H9 (cell line): ENCODE data around the gene IQGAP2. TPM values are rescaled to one million over a fixed set of nuclear protein-coding genes. Genes with fewer than 3 reads are reported as not detected.

Experiments
- DNase-seq: peaks from one replicate; pipeline ENCODE4 v3.0.0-alpha.2; 2017
- H2AFZ ChIP-seq: one replicate; pipeline ENCODE4 v1.6.1; 2013; ENCODE audit warnings: mild to moderate bottlenecking, low read length, control low read depth, moderate library complexity
- H2AK5ac ChIP-seq: 2 replicates; pipeline ENCODE4 v1.6.1; 2013; ENCODE audit warnings: low read length, control low read depth, mixed read lengths; ENCODE audit not compliant: insufficient read length
- H2BK120ac ChIP-seq: one replicate; pipeline ENCODE4 v1.6.1; 2013; ENCODE audit warnings: low read depth, mild to moderate bottlenecking, low read length, control low read depth, inconsistent platforms; ENCODE audit not compliant: poor library complexity, severe bottlenecking
- H2BK12ac ChIP-seq: 2 replicates; pipeline ENCODE4 v1.6.1; 2013; ENCODE audit warnings: low read length, control low read depth, mixed read lengths, low read depth; ENCODE audit not compliant: insufficient read length
- H2BK15ac ChIP-seq: 2 replicates; pipeline ENCODE4 v1.6.1; 2013; ENCODE audit warnings: low read depth, low read length, control low read depth
- H2BK20ac ChIP-seq: one replicate; pipeline ENCODE4 v1.6.1; 2013; ENCODE audit warnings: low read depth, mild to moderate bottlenecking, low read length, control low read depth, inconsistent platforms; ENCODE audit not compliant: poor library complexity, severe bottlenecking
- H2BK5ac ChIP-seq: 2 replicates; pipeline ENCODE4 v1.6.1; 2013; ENCODE audit warnings: low read length, control low read depth, mixed read lengths; ENCODE audit not compliant: insufficient read length
- H3K14ac ChIP-seq: 2 replicates; pipeline ENCODE4 v1.6.1; 2013; ENCODE audit warnings: low read length, control low read depth; ENCODE audit not compliant: insufficient read depth
- H3K18ac ChIP-seq: 2 replicates; pipeline ENCODE4 v1.6.1; 2013; ENCODE audit warnings: low read depth, mild to moderate bottlenecking, mixed read lengths, low read length, control low read depth; ENCODE audit not compliant: insufficient read length
- H3K23ac ChIP-seq: 2 replicates; pipeline ENCODE4 v1.6.1; 2013; ENCODE audit warnings: low read length, control low read depth, mixed read lengths, low read depth; ENCODE audit not compliant: insufficient read length
- H3K23me2 ChIP-seq: 2 replicates; pipeline ENCODE4 v1.6.1; 2013; ENCODE audit warnings: low read depth, mild to moderate bottlenecking, mixed read lengths, low read length, control low read depth; ENCODE audit not compliant: insufficient read length, poor library complexity, severe bottlenecking
- H3K27ac ChIP-seq: 2 replicates; pipeline ENCODE4 v1.5.1; 2013; ENCODE audit warnings: low read length, control low read depth, mixed read lengths, low read depth; ENCODE audit not compliant: insufficient read length
- H3K27me3 ChIP-seq: 2 replicates; pipeline ENCODE4 v1.6.1; 2013; ENCODE audit warnings: low read length, control low read depth, inconsistent platforms; ENCODE audit not compliant: insufficient read depth
- H3K4ac ChIP-seq: 2 replicates; pipeline ENCODE4 v1.6.1; 2013; ENCODE audit warnings: low read depth, mild to moderate bottlenecking, control low read depth, inconsistent platforms, low read length, moderate library complexity
- H3K4me1 ChIP-seq: 2 replicates; pipeline ENCODE4 v1.6.1; 2013; ENCODE audit warnings: low read length, control low read depth, inconsistent platforms; ENCODE audit not compliant: insufficient read depth
- H3K4me2 ChIP-seq: 2 replicates; pipeline ENCODE4 v1.6.1; 2013; ENCODE audit warnings: low read length, control low read depth, mixed read lengths; ENCODE audit not compliant: insufficient read length, insufficient read depth
- H3K56ac ChIP-seq: 2 replicates; pipeline ENCODE4 v1.6.1; 2013; ENCODE audit warnings: low read depth, mild to moderate bottlenecking, mixed read lengths, low read length, control low read depth; ENCODE audit not compliant: insufficient read length
- H3K79me1 ChIP-seq: 2 replicates; pipeline ENCODE4 v1.6.1; 2013; ENCODE audit warnings: low read depth, mild to moderate bottlenecking, moderate library complexity, low read length, control low read depth, inconsistent platforms; ENCODE audit not compliant: insufficient read depth, poor library complexity, severe bottlenecking
- H3K79me2 ChIP-seq: 2 replicates; pipeline ENCODE4 v1.6.1; 2013; ENCODE audit warnings: low read length, control low read depth, inconsistent platforms; ENCODE audit not compliant: insufficient read depth
- H3K9ac ChIP-seq: 2 replicates; pipeline ENCODE4 v1.6.1; 2013; ENCODE audit warnings: low read length, control low read depth, mixed read lengths; ENCODE audit not compliant: insufficient read length; ENCODE audit errors: extremely low read depth
- H3K9me3 ChIP-seq: one replicate; pipeline ENCODE4 v1.6.1; 2013; ENCODE audit warnings: low read depth, low read length, inconsistent platforms; ENCODE audit not compliant: control insufficient read depth
- H3T11ph ChIP-seq: one replicate; pipeline ENCODE4 v1.6.1; 2013; ENCODE audit warnings: mild to moderate bottlenecking, low read length, control low read depth, inconsistent platforms
- H4K20me1 ChIP-seq: one replicate; pipeline ENCODE4 v1.6.1; 2013; ENCODE audit not compliant: control insufficient read depth, insufficient read length, insufficient read depth
- H4K5ac ChIP-seq: 2 replicates; pipeline ENCODE4 v1.6.1; 2013; ENCODE audit warnings: low read depth, mild to moderate bottlenecking, mixed read lengths, low read length, control low read depth; ENCODE audit not compliant: insufficient read length
- H4K8ac ChIP-seq: replicated peaks from 2 replicates; pipeline ENCODE4 v1.6.1; 2013; ENCODE audit warnings: low read length, control low read depth, mixed read lengths, low read depth; ENCODE audit not compliant: insufficient read length
- H4K91ac ChIP-seq: 2 replicates; pipeline ENCODE4 v1.6.1; 2013; ENCODE audit warnings: low read depth, mild to moderate bottlenecking, moderate library complexity, mixed read lengths, low read length, control low read depth; ENCODE audit not compliant: insufficient read length
- H3K27ac Mint-ChIP-seq, 3 experiments: 2 replicates in 2 of 3; 3 replicates in 1 of 3; pipeline ENCODE4 v1.8.0; 2020 to 2021; ENCODE audit warnings: mixed read lengths in 3 of 3, mild to moderate bottlenecking in 1 of 3, moderate library complexity in 1 of 3
- H3K27me3 Mint-ChIP-seq: 2 replicates; pipeline ENCODE4 v1.8.0; 2021; ENCODE audit warnings: low read depth, mild to moderate bottlenecking, moderate library complexity, mixed read lengths
- H3K36me3 Mint-ChIP-seq, 3 experiments: 2 replicates in 2 of 3; 3 replicates in 1 of 3; pipeline ENCODE4 v1.8.0; 2020 to 2021; ENCODE audit warnings: low read depth in 3 of 3, mixed read lengths in 3 of 3; ENCODE audit not compliant: insufficient read depth in 1 of 3
- H3K4me1 Mint-ChIP-seq, 2 experiments: 2 replicates each; pipeline ENCODE4 v1.8.0; 2020; ENCODE audit warnings: mixed read lengths in 2 of 2
- H3K4me3 Mint-ChIP-seq, 2 experiments: 2 replicates in 1 of 2; 3 replicates in 1 of 2; pipeline ENCODE4 v1.8.0; 2020 to 2021; ENCODE audit warnings: mild to moderate bottlenecking in 2 of 2, mixed read lengths in 2 of 2, moderate library complexity in 1 of 2
- H3K9me3 Mint-ChIP-seq, 2 experiments: 2 replicates in 1 of 2; 3 replicates in 1 of 2; pipeline ENCODE4 v1.8.0; 2020; ENCODE audit warnings: mild to moderate bottlenecking in 2 of 2, mixed read lengths in 2 of 2, moderate library complexity in 1 of 2
- WGBS: extraction: QIAGEN DNeasy Blood & Tissue Kit; methylation state at CpG from one replicate; pipeline ENCODE4 v1.1.7; 2013; ENCODE audit warnings: missing lambda C conversion rate, low lambda C conversion rate, mixed read lengths; ENCODE audit not compliant: insufficient read length; ENCODE audit errors: extremely low coverage; 5-methylcytosine and 5-hydroxymethylcytosine counted together
- total RNA-seq: library from RNA; stranded (reverse); gene quantifications from 2 replicates; pipeline ENCODE4 v1.2.1, GENCODE V29; 2021
- TF ChIP-seq, protein P1 (sequence below): fragments of 200-600 bp; sonication (generic); conservative IDR thresholded peaks from 3 replicates; pipeline ENCODE4 v1.8.0; 2021; ENCODE audit warnings: antibody characterized with exemption, mild to moderate bottlenecking

IQGAP2 gene
- total RNA-seq, 1 experiment from 2014 or later, result 22.5 TPM

DNA sequence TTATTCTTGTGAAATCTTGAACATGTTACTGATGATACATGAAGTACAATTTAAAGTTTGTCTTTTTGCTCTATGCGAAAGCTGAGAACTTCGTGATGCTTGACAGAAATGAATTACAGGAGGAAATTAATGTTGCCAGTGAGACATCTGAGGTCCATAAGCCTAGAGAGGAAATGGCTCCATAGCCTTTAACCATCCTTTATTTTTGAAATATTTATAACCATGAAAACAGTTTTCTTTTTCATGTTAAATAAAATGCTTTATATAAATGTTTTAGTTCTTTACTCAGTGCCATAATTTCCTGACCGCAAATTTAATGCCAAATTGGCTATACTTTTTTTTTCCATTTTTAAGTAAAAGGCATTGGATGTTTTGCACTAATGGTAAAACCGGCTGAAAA lies 191.0 kb downstream of the IQGAP2 start:
- no peak overlapping the region for H3T11ph ChIP-seq
- H2BK5ac ChIP-seq, result no peak overlapping the region
- no peak overlapping the region for H3K14ac ChIP-seq
- H3K56ac ChIP-seq, result no peak overlapping the region
- no peak overlapping the region for H2BK12ac ChIP-seq
- H3K79me2 ChIP-seq, result no peaks in the 10 kb centered on the region
- no peaks in the 10 kb centered on the region for H3K9me3 ChIP-seq
- no peaks in the 10 kb centered on the region for H3K27me3 ChIP-seq
- no peak overlapping the region for H2BK15ac ChIP-seq
- H3K18ac ChIP-seq, result no peak overlapping the region
- no CpG with 5 or more reads among the region's 4 CpGs for WGBS
- no peaks in the 10 kb centered on the region for H3K27me3 Mint-ChIP-seq
- no peak for DNase-seq
- H4K8ac ChIP-seq, result no peak overlapping the region
- no peaks in the 10 kb centered on the region for H3K9me3 Mint-ChIP-seq
- H2BK20ac ChIP-seq, result no peak overlapping the region
- TF ChIP-seq, protein P1, sequence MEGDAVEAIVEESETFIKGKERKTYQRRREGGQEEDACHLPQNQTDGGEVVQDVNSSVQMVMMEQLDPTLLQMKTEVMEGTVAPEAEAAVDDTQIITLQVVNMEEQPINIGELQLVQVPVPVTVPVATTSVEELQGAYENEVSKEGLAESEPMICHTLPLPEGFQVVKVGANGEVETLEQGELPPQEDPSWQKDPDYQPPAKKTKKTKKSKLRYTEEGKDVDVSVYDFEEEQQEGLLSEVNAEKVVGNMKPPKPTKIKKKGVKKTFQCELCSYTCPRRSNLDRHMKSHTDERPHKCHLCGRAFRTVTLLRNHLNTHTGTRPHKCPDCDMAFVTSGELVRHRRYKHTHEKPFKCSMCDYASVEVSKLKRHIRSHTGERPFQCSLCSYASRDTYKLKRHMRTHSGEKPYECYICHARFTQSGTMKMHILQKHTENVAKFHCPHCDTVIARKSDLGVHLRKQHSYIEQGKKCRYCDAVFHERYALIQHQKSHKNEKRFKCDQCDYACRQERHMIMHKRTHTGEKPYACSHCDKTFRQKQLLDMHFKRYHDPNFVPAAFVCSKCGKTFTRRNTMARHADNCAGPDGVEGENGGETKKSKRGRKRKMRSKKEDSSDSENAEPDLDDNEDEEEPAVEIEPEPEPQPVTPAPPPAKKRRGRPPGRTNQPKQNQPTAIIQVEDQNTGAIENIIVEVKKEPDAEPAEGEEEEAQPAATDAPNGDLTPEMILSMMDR, result no peak
- no peaks in the 10 kb centered on the region for H3K79me1 ChIP-seq
- no peak overlapping the region for H2BK120ac ChIP-seq
- no peak overlapping the region for H3K9ac ChIP-seq
- H3K4me2 ChIP-seq, result no peak overlapping the region
- no peak overlapping the region for H3K4ac ChIP-seq
- no peak overlapping the region for H2AFZ ChIP-seq
- no peak overlapping the region for H3K4me3 Mint-ChIP-seq
- no peak overlapping the region for H3K27ac Mint-ChIP-seq
- H4K91ac ChIP-seq, result no peak overlapping the region
- no peaks in the 10 kb centered on the region for H4K20me1 ChIP-seq
- H3K4me1 Mint-ChIP-seq, result no peaks in the 10 kb centered on the region
- no peak overlapping the region for H2AK5ac ChIP-seq
- no peak overlapping the region for H3K27ac ChIP-seq
- H4K5ac ChIP-seq, result no peak overlapping the region
- no peak overlapping the region for H3K23ac ChIP-seq
- H3K23me2 ChIP-seq, result no peaks in the 10 kb centered on the region
- H3K4me1 ChIP-seq, result no peaks in the 10 kb centered on the region
- peaks cover 0 to 5% (median 2%) of the 10 kb centered on the region in 3 experiments; a peak in 2 of 7 replicates for H3K36me3 Mint-ChIP-seq
